Endothelial cell of umbilical vein (primary cell): Measurements from ENCODE around the gene MAPKBP1. TPM values are rescaled to one million over a fixed set of nuclear protein-coding genes. Genes with fewer than 3 reads are reported as not detected.

Experiments
- BruUV-seq: library from RNA; stranded (reverse); fragments of 400-500 nt; replicated peaks from 2 replicates; lab custom pipeline; 2021; lab: Mats Ljungman, UMichigan
- CTCF ChIA-PET: fragments of 300-600, 350-600 bp; sonication (Branson Sonifier 250); formaldehyde crosslinking; loops from one replicate; lab custom pipeline; 2021; ENCODE audit warnings: antibody characterized with exemption, inconsistent platforms; lab: Charles Lee
- POLR2A ChIA-PET: fragments of 300-600, 350-600 bp; sonication (Branson Sonifier 250); formaldehyde crosslinking; loops from one replicate; lab custom pipeline; 2021; ENCODE audit warnings: antibody characterized with exemption, inconsistent platforms; lab: Charles Lee
- DNase-seq: peaks from one replicate; pipeline ENCODE4 v3.0.0-alpha.2; 2011; ENCODE audit warnings: low read depth, low spot score
- FAIRE-seq: peaks from 2 replicates; lab custom pipeline; 2011; peaks lifted over from hg19 to GRCh38; lab: Jason Lieb, UNC
- H2AFZ ChIP-seq: 2 replicates; pipeline ENCODE4 v1.6.0; 2012; ENCODE audit warnings: low read depth, low read length, control low read depth, inconsistent platforms
- H3K27ac ChIP-seq: 2 replicates; pipeline ENCODE4 v1.5.1; 2011; ENCODE audit warnings: low read depth, mild to moderate bottlenecking, control low read depth, low read length, moderate library complexity; ENCODE audit not compliant: insufficient read depth
- H3K27me3 ChIP-seq, 2 experiments: 2 replicates each; pipeline versions ENCODE4 v1.6.0 to v1.6.1; 2011; ENCODE audit warnings: low read length in 2 of 2, mixed read lengths in 1 of 2; ENCODE audit not compliant: control insufficient read depth in 2 of 2, insufficient read depth in 2 of 2
- H3K36me3 ChIP-seq, 2 experiments: 2 replicates in 1 of 2; 3 replicates in 1 of 2; pipeline ENCODE4 v1.5.1; 2011; ENCODE audit warnings: low read length in 2 of 2, mild to moderate bottlenecking in 1 of 2, moderate library complexity in 1 of 2; ENCODE audit not compliant: control insufficient read depth in 2 of 2, insufficient read depth in 2 of 2; ENCODE audit errors: extremely low read depth in 1 of 2
- H3K4me1 ChIP-seq: 3 replicates; pipeline ENCODE4 v1.5.1; 2011; ENCODE audit warnings: mild to moderate bottlenecking, low read length; ENCODE audit not compliant: control insufficient read depth, insufficient read depth; ENCODE audit errors: extremely low read depth
- H3K4me2 ChIP-seq: 2 replicates; pipeline ENCODE4 v1.6.1; 2011; ENCODE audit warnings: low read length, control low read depth, mixed read lengths; ENCODE audit not compliant: insufficient read depth
- H3K4me3 ChIP-seq, 3 experiments: fragments of 200-600 bp in 1 of 3; sonication (generic), shearing (Covaris generic) in 1 of 3; replicated peaks in 1 of 3; 2 replicates each; pipeline ENCODE4 v1.5.1; 2011 to 2016; ENCODE audit warnings: control low read depth in 3 of 3, low read length in 3 of 3, mild to moderate bottlenecking in 2 of 3, inconsistent platforms in 1 of 3, low read depth in 1 of 3, moderate library complexity in 1 of 3; ENCODE audit not compliant: insufficient read depth in 1 of 3
- H3K79me2 ChIP-seq: 2 replicates; pipeline ENCODE4 v1.6.0; 2012; ENCODE audit warnings: low read length, inconsistent platforms; ENCODE audit not compliant: control insufficient read depth, insufficient read depth
- H3K9ac ChIP-seq: replicated peaks from 2 replicates; pipeline ENCODE3; 2011; ENCODE audit warnings: low read length, control low read depth; ENCODE audit not compliant: insufficient read depth; ENCODE audit errors: extremely low read depth
- H3K9me1 ChIP-seq: replicated peaks from 3 replicates; pipeline ENCODE4 v1.6.0; 2011; ENCODE audit warnings: mild to moderate bottlenecking, low read length; ENCODE audit not compliant: control insufficient read depth, insufficient read depth; ENCODE audit errors: extremely low read depth
- H3K9me3 ChIP-seq: replicated peaks from 2 replicates; pipeline ENCODE4 v1.5.1; 2012; ENCODE audit warnings: low read length, inconsistent platforms; ENCODE audit not compliant: control insufficient read depth, insufficient read depth
- H4K20me1 ChIP-seq: replicated peaks from 2 replicates; pipeline ENCODE3; 2011; ENCODE audit warnings: mild to moderate bottlenecking, low read length; ENCODE audit not compliant: control insufficient read depth, insufficient read depth; ENCODE audit errors: extremely low read depth
- EZH2 ChIP-seq: IDR thresholded peaks from 2 replicates; pipeline ENCODE4 v1.6.1; 2012; ENCODE audit warnings: borderline replicate concordance, low read depth, mild to moderate bottlenecking, moderate library complexity, low read length, inconsistent platforms; ENCODE audit not compliant: severe bottlenecking
- FOS ChIP-seq: IDR thresholded peaks from 2 replicates; pipeline ENCODE4 v1.6.1; 2011; ENCODE audit warnings: mild to moderate bottlenecking, low read length, moderate library complexity, borderline replicate concordance; ENCODE audit not compliant: insufficient read depth
- GATA2 ChIP-seq: IDR thresholded peaks from 2 replicates; pipeline ENCODE4 v1.7.0; 2011; ENCODE audit warnings: low read depth, mild to moderate bottlenecking, moderate library complexity, mixed read lengths, low read length; ENCODE audit not compliant: insufficient read length, insufficient read depth
- JUN ChIP-seq: IDR thresholded peaks from 2 replicates; pipeline ENCODE4 v1.6.1; 2011; ENCODE audit warnings: borderline replicate concordance, low read depth; ENCODE audit not compliant: insufficient read length, insufficient read depth
- MYC ChIP-seq: IDR thresholded peaks from one replicate; pipeline ENCODE4 v1.6.1; 2011; ENCODE audit warnings: mild to moderate bottlenecking, low read depth, low read length
- POLR2A ChIP-seq: IDR thresholded peaks from 2 replicates; pipeline ENCODE4 v1.6.1; 2012; ENCODE audit warnings: low read depth, mild to moderate bottlenecking, control low read depth, low read length
- POLR2AphosphoS5 ChIP-seq: IDR thresholded peaks from 2 replicates; pipeline ENCODE4 v1.6.1; 2012; ENCODE audit warnings: low read depth, mild to moderate bottlenecking, control low read depth, low read length, moderate library complexity; ENCODE audit not compliant: insufficient read depth
- dilution Hi-C: fragments of 300-500 bp; cut with MboI; formaldehyde crosslinking; loops from one replicate; pipeline ENCODE4 v1.15.0; 2019; ENCODE audit warnings: low sequenced_read_pairs; ENCODE audit not compliant: extremely low pct_ligation_motif_present
- intact Hi-C: fragments of 100-400 bp; cut with micrococcal nuclease; formaldehyde crosslinking; loops from one replicate; pipeline ENCODE4 v1.10.0; 2022
- polyA plus RNA-seq, 4 experiments: library from polyadenylated mRNA; depleted of rRNA in 3 of 4; stranded (reverse) in 3 of 4; unstranded in 1 of 4; fragments of >200 nt; gene quantifications; 2 replicates each; pipeline versions ENCODE4 v1.2.1 to v1.2.3, GENCODE V29; 2011 to 2012; ENCODE audit warnings: missing spikeins in 1 of 4
- total RNA-seq: library from RNA; stranded (reverse); gene quantifications from 2 replicates; pipeline ENCODE4 v1.2.3, GENCODE V29; 2021
- TF ChIP-seq, protein P1 (sequence below), 2 donors: IDR thresholded peaks; 1 replicate in 1 of 2; 2 replicates in 1 of 2; pipeline ENCODE4 v1.5.1; 2011; ENCODE audit warnings: low read length in 2 of 2, mild to moderate bottlenecking in 2 of 2, moderate library complexity in 2 of 2, control low read depth in 1 of 2, inconsistent platforms in 1 of 2, low read depth in 1 of 2; ENCODE audit not compliant: insufficient read depth in 1 of 2; ENCODE audit errors: extremely low read depth in 1 of 2
- TF ChIP-seq, protein P2 (sequence below): IDR thresholded peaks from 2 replicates; pipeline ENCODE4 v1.6.1; 2011; ENCODE audit not compliant: insufficient read depth, insufficient read length

MAPKBP1 gene
- total and polyA plus RNA-seq, 2 donors (not counting 3 experiments of a cell fraction or from before 2014, with no cell fraction given): 12.3 to 55.8 TPM

DNA sequence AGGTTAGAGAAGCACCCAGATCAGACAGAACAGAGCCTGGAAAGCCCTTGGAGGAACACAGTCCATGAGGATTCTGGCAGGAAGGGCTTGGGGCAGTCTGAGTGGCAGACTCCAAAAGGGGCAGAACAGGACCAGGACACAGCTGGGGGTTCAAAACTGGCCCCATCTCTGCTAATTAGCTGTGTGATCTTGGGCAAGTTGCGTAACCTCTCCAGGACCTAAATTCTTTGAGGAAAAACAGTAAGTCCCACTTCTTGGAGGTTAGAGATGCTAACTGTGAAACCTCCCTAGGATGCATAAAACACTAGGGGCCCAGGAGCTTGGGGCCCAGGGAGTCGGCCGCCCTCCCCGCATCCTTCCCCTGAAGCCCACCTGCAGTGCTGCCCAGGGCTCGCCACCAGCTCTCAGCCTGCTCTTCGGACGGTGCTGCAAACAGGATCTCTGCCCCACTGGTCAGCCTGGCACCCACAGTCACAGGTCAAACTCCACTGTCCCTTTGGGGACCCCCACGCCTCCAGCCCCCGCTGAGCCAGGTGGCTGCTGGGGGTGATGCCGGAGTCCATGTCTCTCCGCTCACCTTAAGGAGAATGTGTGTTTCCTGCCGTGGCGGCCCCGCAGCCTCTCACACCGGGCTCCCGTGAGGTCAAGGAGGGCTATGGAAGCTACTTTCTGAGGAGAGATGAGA lies 76.3 kb downstream of the MAPKBP1 start:
- CTCF ChIA-PET: interaction anchor here (3.2 kb wide), 1 partner anchor 13 kb away, joined by 12 read pairs; no protein-coding TSS in a partner anchor
- no peaks in the 10 kb centered on the region for H3K4me1 ChIP-seq

More for the DNA sequence above, 76.3 kb downstream of the MAPKBP1 start:
- dilution Hi-C loops: no loop called here
- BruUV-seq: no TSS peak
- DNase-seq: no peak
- no peaks in the 10 kb centered on the region for H4K20me1 ChIP-seq
- peaks cover 6 to 49% of the 10 kb centered on the region in 2 experiments for H3K36me3 ChIP-seq
- no peaks in the 10 kb centered on the region for H3K79me2 ChIP-seq
- H3K9me3 ChIP-seq: no peaks in the 10 kb centered on the region
- H3K9me1 ChIP-seq: no peaks in the 10 kb centered on the region
- FAIRE-seq: no peak
- H3K27me3 ChIP-seq: no peaks in the 10 kb centered on the region
- intact Hi-C loops: no loop called here
- no peak overlapping the region for H2AFZ ChIP-seq
- H3K9ac ChIP-seq: no peak overlapping the region
- no peak overlapping the region for H3K4me3 ChIP-seq
- POLR2A ChIA-PET: no interaction called here
- no peak overlapping the region for H3K27ac ChIP-seq
- no peak overlapping the region for H3K4me2 ChIP-seq
- no peak for TF ChIP-seq POLR2AphosphoS5
- TF ChIP-seq, protein P1, sequence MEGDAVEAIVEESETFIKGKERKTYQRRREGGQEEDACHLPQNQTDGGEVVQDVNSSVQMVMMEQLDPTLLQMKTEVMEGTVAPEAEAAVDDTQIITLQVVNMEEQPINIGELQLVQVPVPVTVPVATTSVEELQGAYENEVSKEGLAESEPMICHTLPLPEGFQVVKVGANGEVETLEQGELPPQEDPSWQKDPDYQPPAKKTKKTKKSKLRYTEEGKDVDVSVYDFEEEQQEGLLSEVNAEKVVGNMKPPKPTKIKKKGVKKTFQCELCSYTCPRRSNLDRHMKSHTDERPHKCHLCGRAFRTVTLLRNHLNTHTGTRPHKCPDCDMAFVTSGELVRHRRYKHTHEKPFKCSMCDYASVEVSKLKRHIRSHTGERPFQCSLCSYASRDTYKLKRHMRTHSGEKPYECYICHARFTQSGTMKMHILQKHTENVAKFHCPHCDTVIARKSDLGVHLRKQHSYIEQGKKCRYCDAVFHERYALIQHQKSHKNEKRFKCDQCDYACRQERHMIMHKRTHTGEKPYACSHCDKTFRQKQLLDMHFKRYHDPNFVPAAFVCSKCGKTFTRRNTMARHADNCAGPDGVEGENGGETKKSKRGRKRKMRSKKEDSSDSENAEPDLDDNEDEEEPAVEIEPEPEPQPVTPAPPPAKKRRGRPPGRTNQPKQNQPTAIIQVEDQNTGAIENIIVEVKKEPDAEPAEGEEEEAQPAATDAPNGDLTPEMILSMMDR (IDR thresholded peaks at IDR 0.05; ENCODE audit: extremely low read depth in 1 of 2, insufficient read depth in 1 of 2, low read depth in 1 of 2, low read length in 2 of 2): no peak
- TF ChIP-seq, protein P2, sequence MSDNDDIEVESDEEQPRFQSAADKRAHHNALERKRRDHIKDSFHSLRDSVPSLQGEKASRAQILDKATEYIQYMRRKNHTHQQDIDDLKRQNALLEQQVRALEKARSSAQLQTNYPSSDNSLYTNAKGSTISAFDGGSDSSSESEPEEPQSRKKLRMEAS: no peak
- no peak for TF ChIP-seq MYC
- no peak for TF ChIP-seq POLR2A
- TF ChIP-seq GATA2: no peak
- TF ChIP-seq EZH2: no peak
- TF ChIP-seq FOS: no peak
- no peak for TF ChIP-seq JUN
